ENCODE results near the gene ISL2. TPM values are rescaled to one million over a fixed set of nuclear protein-coding genes. Genes with fewer than 3 reads are reported as not detected.

The ISL2 gene
- total and polyA plus RNA-seq, 9 of the 15 experiments (the other 6 are each of a cell fraction or from before 2014, with no cell fraction given) = 0.15 to 23.7 (median 4.0) TPM

DNA sequence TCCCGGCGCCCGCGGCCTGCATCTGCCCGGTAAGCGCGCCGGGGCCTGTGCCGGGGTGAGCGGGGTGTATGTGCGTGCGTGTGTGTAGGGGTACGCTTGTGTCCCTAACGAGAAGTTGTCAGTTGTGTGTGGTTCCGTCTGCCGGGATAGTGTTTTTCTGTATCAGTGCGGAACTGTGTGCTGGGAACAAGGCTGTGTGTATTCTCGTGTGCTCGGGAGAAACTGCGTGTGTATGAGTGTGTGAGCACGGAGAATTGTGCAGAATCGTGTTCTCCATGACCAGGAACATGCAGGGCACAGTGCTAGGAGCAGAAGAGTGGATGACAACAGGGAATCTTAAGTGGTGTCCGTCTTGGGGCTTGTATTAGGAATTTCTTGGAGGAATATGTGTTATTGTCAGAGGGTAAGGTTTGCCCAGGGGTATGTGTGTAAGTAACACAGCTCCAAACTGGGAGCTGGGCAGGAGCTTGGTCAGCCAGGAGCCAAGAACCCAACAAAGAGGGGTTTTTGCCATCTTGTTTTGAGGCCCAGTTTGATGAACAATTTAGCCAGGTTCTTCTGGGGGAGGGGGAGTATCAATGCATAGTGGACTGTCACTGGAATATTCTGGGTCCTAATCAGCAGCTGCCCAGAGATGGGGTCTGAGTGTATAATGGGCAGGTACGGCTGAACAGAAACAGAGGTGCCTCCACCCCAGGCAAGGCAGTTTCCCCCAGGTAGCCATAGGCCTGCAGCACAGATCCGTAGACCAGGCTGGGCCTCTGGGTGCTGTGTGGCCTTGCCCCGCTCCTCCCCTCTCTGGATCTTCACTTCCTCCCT lies 2.1 kb downstream of the ISL2 start (continued):
- TF ChIP-seq, protein P1, sequence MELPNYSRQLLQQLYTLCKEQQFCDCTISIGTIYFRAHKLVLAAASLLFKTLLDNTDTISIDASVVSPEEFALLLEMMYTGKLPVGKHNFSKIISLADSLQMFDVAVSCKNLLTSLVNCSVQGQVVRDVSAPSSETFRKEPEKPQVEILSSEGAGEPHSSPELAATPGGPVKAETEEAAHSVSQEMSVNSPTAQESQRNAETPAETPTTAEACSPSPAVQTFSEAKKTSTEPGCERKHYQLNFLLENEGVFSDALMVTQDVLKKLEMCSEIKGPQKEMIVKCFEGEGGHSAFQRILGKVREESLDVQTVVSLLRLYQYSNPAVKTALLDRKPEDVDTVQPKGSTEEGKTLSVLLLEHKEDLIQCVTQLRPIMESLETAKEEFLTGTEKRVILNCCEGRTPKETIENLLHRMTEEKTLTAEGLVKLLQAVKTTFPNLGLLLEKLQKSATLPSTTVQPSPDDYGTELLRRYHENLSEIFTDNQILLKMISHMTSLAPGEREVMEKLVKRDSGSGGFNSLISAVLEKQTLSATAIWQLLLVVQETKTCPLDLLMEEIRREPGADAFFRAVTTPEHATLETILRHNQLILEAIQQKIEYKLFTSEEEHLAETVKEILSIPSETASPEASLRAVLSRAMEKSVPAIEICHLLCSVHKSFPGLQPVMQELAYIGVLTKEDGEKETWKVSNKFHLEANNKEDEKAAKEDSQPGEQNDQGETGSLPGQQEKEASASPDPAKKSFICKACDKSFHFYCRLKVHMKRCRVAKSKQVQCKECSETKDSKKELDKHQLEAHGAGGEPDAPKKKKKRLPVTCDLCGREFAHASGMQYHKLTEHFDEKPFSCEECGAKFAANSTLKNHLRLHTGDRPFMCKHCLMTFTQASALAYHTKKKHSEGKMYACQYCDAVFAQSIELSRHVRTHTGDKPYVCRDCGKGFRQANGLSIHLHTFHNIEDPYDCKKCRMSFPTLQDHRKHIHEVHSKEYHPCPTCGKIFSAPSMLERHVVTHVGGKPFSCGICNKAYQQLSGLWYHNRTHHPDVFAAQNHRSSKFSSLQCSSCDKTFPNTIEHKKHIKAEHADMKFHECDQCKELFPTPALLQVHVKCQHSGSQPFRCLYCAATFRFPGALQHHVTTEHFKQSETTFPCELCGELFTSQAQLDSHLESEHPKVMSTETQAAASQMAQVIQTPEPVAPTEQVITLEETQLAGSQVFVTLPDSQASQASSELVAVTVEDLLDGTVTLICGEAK (IDR thresholded peaks at IDR 0.05) = peak; percentile 53; the same call in 1 of the 2 replicates
- TF ChIP-seq, protein P1 (CRISPR knock-in tag; IDR thresholded peaks at IDR 0.05) = no peak
- no peak for TF ChIP-seq YY1 (IDR thresholded peaks at IDR 0.05; ENCODE audit: borderline replicate concordance in 1 of 3, control insufficient read depth in 1 of 3, extremely low read depth in 1 of 3, insufficient read depth in 3 of 3, insufficient read length in 1 of 3, insufficient replicate concordance in 2 of 3, low read depth in 1 of 3, low read length in 2 of 3)
- TF ChIP-seq, protein P2, sequence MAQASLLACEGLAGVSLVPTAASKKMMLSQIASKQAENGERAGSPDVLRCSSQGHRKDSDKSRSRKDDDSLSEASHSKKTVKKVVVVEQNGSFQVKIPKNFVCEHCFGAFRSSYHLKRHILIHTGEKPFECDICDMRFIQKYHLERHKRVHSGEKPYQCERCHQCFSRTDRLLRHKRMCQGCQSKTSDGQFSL (CRISPR knock-in tag; IDR thresholded peaks at IDR 0.05) = no peak
- TF ChIP-seq, protein P2 (tag; IDR thresholded peaks at IDR 0.05) = no peak
- no peak for TF ChIP-seq SP1 (CRISPR knock-in tag; IDR thresholded peaks at IDR 0.05)
- no peak for TF ChIP-seq FIP1L1 (IDR thresholded peaks at IDR 0.05; ENCODE audit: low read depth, low read length, poor library complexity, severe bottlenecking)
- TF ChIP-seq, protein P3, sequence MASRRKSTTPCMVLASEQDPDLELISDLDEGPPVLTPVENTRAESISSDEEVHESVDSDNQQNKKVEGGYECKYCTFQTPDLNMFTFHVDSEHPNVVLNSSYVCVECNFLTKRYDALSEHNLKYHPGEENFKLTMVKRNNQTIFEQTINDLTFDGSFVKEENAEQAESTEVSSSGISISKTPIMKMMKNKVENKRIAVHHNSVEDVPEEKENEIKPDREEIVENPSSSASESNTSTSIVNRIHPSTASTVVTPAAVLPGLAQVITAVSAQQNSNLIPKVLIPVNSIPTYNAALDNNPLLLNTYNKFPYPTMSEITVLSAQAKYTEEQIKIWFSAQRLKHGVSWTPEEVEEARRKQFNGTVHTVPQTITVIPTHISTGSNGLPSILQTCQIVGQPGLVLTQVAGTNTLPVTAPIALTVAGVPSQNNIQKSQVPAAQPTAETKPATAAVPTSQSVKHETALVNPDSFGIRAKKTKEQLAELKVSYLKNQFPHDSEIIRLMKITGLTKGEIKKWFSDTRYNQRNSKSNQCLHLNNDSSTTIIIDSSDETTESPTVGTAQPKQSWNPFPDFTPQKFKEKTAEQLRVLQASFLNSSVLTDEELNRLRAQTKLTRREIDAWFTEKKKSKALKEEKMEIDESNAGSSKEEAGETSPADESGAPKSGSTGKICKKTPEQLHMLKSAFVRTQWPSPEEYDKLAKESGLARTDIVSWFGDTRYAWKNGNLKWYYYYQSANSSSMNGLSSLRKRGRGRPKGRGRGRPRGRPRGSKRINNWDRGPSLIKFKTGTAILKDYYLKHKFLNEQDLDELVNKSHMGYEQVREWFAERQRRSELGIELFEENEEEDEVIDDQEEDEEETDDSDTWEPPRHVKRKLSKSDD (conservative IDR thresholded peaks at IDR 0.05; ENCODE audit: low read length) = no peak
